ENCODE results near the gene FAM20A. TPM values are rescaled to one million over a fixed set of nuclear protein-coding genes. Genes with fewer than 3 reads are reported as not detected.

Gene FAM20A
- 10 to 100 TPM in 1 of 4 donors, 1 to 10 TPM in 1, not detected in 2; 4.4 to 30.3 TPM for polyA plus RNA-seq
- long read RNA-seq, donor 1 = 0 reads
- long read RNA-seq, donor 2, partial matches to known transcripts = 0 of 1 reads
- long read RNA-seq, donor 2, other reads (novel, unspliced or antisense) = 0 of 1 reads
- long read RNA-seq, donor 3 = 0 reads
- long read RNA-seq, donor 4 = 0 reads
- long read RNA-seq, donor 5, partial matches to known transcripts = 0 of 1 reads
- long read RNA-seq, donor 5, other reads (novel, unspliced or antisense) = 0 of 1 reads
- long read RNA-seq, donor 6 = 0 reads
- long read RNA-seq, donor 7, partial matches to known transcripts = 0 of 1 reads
- long read RNA-seq, donor 7, other reads (novel, unspliced or antisense) = 0 of 1 reads
- long read RNA-seq, donor 8 = 0 reads
- long read RNA-seq, donor 9 = 0 reads
- long read RNA-seq, donor 10, partial matches to known transcripts = 0 of 3 reads
- long read RNA-seq, donor 10, other reads (novel, unspliced or antisense) = 0 of 3 reads

- Histone ChIP-seq H3K36me3 (ENCODE audit: control insufficient read depth in 3 of 3, insufficient read depth in 2 of 3, low read depth in 1 of 3, low read length in 3 of 3) (no peaks in the 10 kb centered on the region), H3K27ac (ENCODE audit: low read depth in 1 of 3, low read length in 2 of 3) (peak within 1 kb of the TSS in 2 of 3 donors; percentile 7 to 65), H3K27me3 (ENCODE audit: control insufficient read depth in 3 of 3, insufficient read depth in 3 of 3, low read length in 3 of 3) (peaks cover 3 to 47% (median 3%) of the 10 kb centered on the region in 3 donors), H3K4me3 (ENCODE audit: low read depth in 1 of 3, low read length in 3 of 3) (peak within 1 kb of the TSS; percentile 36 to 47 (median 41)), H3K4me1 (ENCODE audit: control insufficient read depth in 3 of 3, insufficient read depth in 2 of 3, low read depth in 1 of 3, low read length in 2 of 3) (peaks cover 0 to 16% (median 3%) of the 10 kb centered on the region in 3 donors), H3K9me3 (ENCODE audit: control insufficient read depth in 2 of 2, insufficient read depth in 1 of 2, low read depth in 1 of 2, low read length in 1 of 2) (no peaks in the 10 kb centered on the region)
- FAIRE-seq (no peak), DNase-seq (peak in 1 of 2 donors; percentile 67)
- 2 to 5% (median 3%) methylated on average over 18 to 69 of the region's 69 CpGs for WGBS, 3 donors
Observed at GRCh38 chr17:68600931-68601564, at the start of gene FAM20A. FAM20A (minus strand) TSS chr17:68601367; CDS start chr17:68600666, 701 bp downstream.

- FAIRE-seq = no peak
- Histone ChIP-seq H3K4me3 (ENCODE audit: low read depth in 1 of 3, low read length in 3 of 3) (no peak overlapping the region), H3K4me1 (ENCODE audit: control insufficient read depth in 3 of 3, insufficient read depth in 2 of 3, low read depth in 1 of 3, low read length in 2 of 3) (no peaks in the 10 kb centered on the region), H3K27me3 (ENCODE audit: control insufficient read depth in 3 of 3, insufficient read depth in 3 of 3, low read length in 3 of 3) (peaks cover 0 to 6% (median 0%) of the 10 kb centered on the region in 3 donors), H3K27ac (ENCODE audit: low read depth in 1 of 3, low read length in 2 of 3) (no peak overlapping the region), H3K36me3 (ENCODE audit: control insufficient read depth in 3 of 3, insufficient read depth in 2 of 3, low read depth in 1 of 3, low read length in 3 of 3) (no peaks in the 10 kb centered on the region), H3K9me3 (ENCODE audit: control insufficient read depth in 2 of 2, insufficient read depth in 1 of 2, low read depth in 1 of 2, low read length in 1 of 2) (no peaks in the 10 kb centered on the region)
- 72 to 89% (median 78%) methylated on average over 3 of the region's 3 CpGs for whole genome bisulfite sequencing, 3 donors
- DNase-seq = no peak
Observed at GRCh38 chr17:68649324-68649723, 48.2 kb upstream of the FAM20A start.

- Histone ChIP-seq H3K4me3 (ENCODE audit: low read depth in 1 of 3, low read length in 3 of 3) (no peak overlapping the region), H3K36me3 (ENCODE audit: control insufficient read depth in 3 of 3, insufficient read depth in 2 of 3, low read depth in 1 of 3, low read length in 3 of 3) (no peaks in the 10 kb centered on the region), H3K27ac (ENCODE audit: low read depth in 1 of 3, low read length in 2 of 3) (no peak overlapping the region), H3K9me3 (ENCODE audit: control insufficient read depth in 2 of 2, insufficient read depth in 1 of 2, low read depth in 1 of 2, low read length in 1 of 2) (no peaks in the 10 kb centered on the region), H3K4me1 (ENCODE audit: control insufficient read depth in 3 of 3, insufficient read depth in 2 of 3, low read depth in 1 of 3, low read length in 2 of 3) (no peaks in the 10 kb centered on the region), H3K27me3 (ENCODE audit: control insufficient read depth in 3 of 3, insufficient read depth in 3 of 3, low read length in 3 of 3) (peaks cover 0 to 8% (median 0%) of the 10 kb centered on the region in 3 donors)
- DNase-seq (no peak), FAIRE-seq (no peak)
- 47 to 69% (median 61%) methylated on average over 11 of the region's 11 CpGs for WGBS, 3 donors
Observed at GRCh38 chr17:68646626-68647526, 45.7 kb upstream of the FAM20A start.

GRCh38 chr17:68642118-68642412 is 40.9 kb upstream of the FAM20A start:
- WGBS, 3 donors = 85 to 90% (median 89%) methylated on average over 4 of the region's 4 CpGs

GRCh38 chr17:68641276-68642117 is 40.3 kb upstream of the FAM20A start:
- Histone ChIP-seq H3K4me1 (ENCODE audit: control insufficient read depth in 3 of 3, insufficient read depth in 2 of 3, low read depth in 1 of 3, low read length in 2 of 3) (no peaks in the 10 kb centered on the region), H3K36me3 (ENCODE audit: control insufficient read depth in 3 of 3, insufficient read depth in 2 of 3, low read depth in 1 of 3, low read length in 3 of 3) (no peaks in the 10 kb centered on the region), H3K27me3 (ENCODE audit: control insufficient read depth in 3 of 3, insufficient read depth in 3 of 3, low read length in 3 of 3) (peaks cover 0 to 7% (median 0%) of the 10 kb centered on the region in 3 donors), H3K9me3 (ENCODE audit: control insufficient read depth in 2 of 2, insufficient read depth in 1 of 2, low read depth in 1 of 2, low read length in 1 of 2) (no peaks in the 10 kb centered on the region), H3K4me3 (ENCODE audit: low read depth in 1 of 3, low read length in 3 of 3) (no peak overlapping the region), H3K27ac (ENCODE audit: low read depth in 1 of 3, low read length in 2 of 3) (no peak overlapping the region)
- FAIRE-seq (no peak), DNase-seq (no peak)
- WGBS, 3 donors = 83 to 89% (median 83%) methylated on average over 9 of the region's 9 CpGs

More at GRCh38 chr17:68642118-68642412, 40.9 kb upstream of the FAM20A start:
- Histone ChIP-seq H3K27ac (ENCODE audit: low read depth in 1 of 3, low read length in 2 of 3) (no peak overlapping the region), H3K27me3 (ENCODE audit: control insufficient read depth in 3 of 3, insufficient read depth in 3 of 3, low read length in 3 of 3) (peaks cover 0 to 9% (median 0%) of the 10 kb centered on the region in 3 donors), H3K4me3 (ENCODE audit: low read depth in 1 of 3, low read length in 3 of 3) (no peak overlapping the region), H3K4me1 (ENCODE audit: control insufficient read depth in 3 of 3, insufficient read depth in 2 of 3, low read depth in 1 of 3, low read length in 2 of 3) (no peaks in the 10 kb centered on the region), H3K9me3 (ENCODE audit: control insufficient read depth in 2 of 2, insufficient read depth in 1 of 2, low read depth in 1 of 2, low read length in 1 of 2) (no peaks in the 10 kb centered on the region), H3K36me3 (ENCODE audit: control insufficient read depth in 3 of 3, insufficient read depth in 2 of 3, low read depth in 1 of 3, low read length in 3 of 3) (no peaks in the 10 kb centered on the region)
- FAIRE-seq (no peak), DNase-seq (no peak)

GRCh38 chr17:68640242-68640989 is 39.2 kb upstream of the FAM20A start:
- Histone ChIP-seq H3K9me3 (ENCODE audit: control insufficient read depth in 2 of 2, insufficient read depth in 1 of 2, low read depth in 1 of 2, low read length in 1 of 2) (no peaks in the 10 kb centered on the region), H3K36me3 (ENCODE audit: control insufficient read depth in 3 of 3, insufficient read depth in 2 of 3, low read depth in 1 of 3, low read length in 3 of 3) (no peaks in the 10 kb centered on the region), H3K27me3 (ENCODE audit: control insufficient read depth in 3 of 3, insufficient read depth in 3 of 3, low read length in 3 of 3) (peaks cover 0 to 7% (median 0%) of the 10 kb centered on the region in 3 donors), H3K4me3 (ENCODE audit: low read depth in 1 of 3, low read length in 3 of 3) (no peak overlapping the region), H3K4me1 (ENCODE audit: control insufficient read depth in 3 of 3, insufficient read depth in 2 of 3, low read depth in 1 of 3, low read length in 2 of 3) (no peaks in the 10 kb centered on the region), H3K27ac (ENCODE audit: low read depth in 1 of 3, low read length in 2 of 3) (no peak overlapping the region)
- WGBS, 3 donors = 55 to 65% (median 63%) methylated on average over 2 of the region's 2 CpGs
- DNase-seq = no peak
- no peak for FAIRE-seq

GRCh38 chr17:68634345-68634876 is 33.2 kb upstream of the FAM20A start:
- WGBS, 3 donors = 67 to 80% (median 73%) methylated on average over 10 of the region's 10 CpGs
- FAIRE-seq = no peak
- Histone ChIP-seq H3K9me3 (ENCODE audit: control insufficient read depth in 2 of 2, insufficient read depth in 1 of 2, low read depth in 1 of 2, low read length in 1 of 2) (no peaks in the 10 kb centered on the region), H3K4me3 (ENCODE audit: low read depth in 1 of 3, low read length in 3 of 3) (no peak overlapping the region), H3K27ac (ENCODE audit: low read depth in 1 of 3, low read length in 2 of 3) (no peak overlapping the region), H3K4me1 (ENCODE audit: control insufficient read depth in 3 of 3, insufficient read depth in 2 of 3, low read depth in 1 of 3, low read length in 2 of 3) (no peaks in the 10 kb centered on the region), H3K36me3 (ENCODE audit: control insufficient read depth in 3 of 3, insufficient read depth in 2 of 3, low read depth in 1 of 3, low read length in 3 of 3) (no peaks in the 10 kb centered on the region), H3K27me3 (ENCODE audit: control insufficient read depth in 3 of 3, insufficient read depth in 3 of 3, low read length in 3 of 3) (no peaks in the 10 kb centered on the region)
- DNase-seq = no peak

All from small intestine (tissue), 16 donors.